T-helper 1 cell treated with Interleukin-12 subunit alpha and Interleukin-12 subunit beta and Interleukin-4 antibody, amounts not matched to agents 30 μg/mL and 1 μg/mL, for 36 hours (primary cell): ENCODE results near the gene PCGF3.
"Not testable (repeated sequence)": the region's sequence is repeated elsewhere in the genome, so short reads cannot be mapped to it uniquely, and the experiment has no call there.

Source experiments
- H3K27ac Mint-ChIP-seq: one replicate; pipeline ENCODE4 v1.8.0; 2021; ENCODE audit warnings: mild to moderate bottlenecking, mixed read lengths
- H3K27me3 Mint-ChIP-seq: one replicate; pipeline ENCODE4 v1.8.0; 2021; ENCODE audit warnings: low read depth, mixed read lengths
- H3K36me3 Mint-ChIP-seq: one replicate; pipeline ENCODE4 v1.8.0; 2021; ENCODE audit warnings: low read depth, mixed read lengths
- H3K4me1 Mint-ChIP-seq: one replicate; pipeline ENCODE4 v1.8.0; 2021; ENCODE audit warnings: low read depth, mixed read lengths
- H3K4me3 Mint-ChIP-seq: one replicate; pipeline ENCODE4 v1.8.0; 2021; ENCODE audit warnings: mild to moderate bottlenecking, moderate library complexity, mixed read lengths
- H3K9me3 Mint-ChIP-seq: one replicate; pipeline ENCODE4 v1.8.0; 2021; ENCODE audit warnings: mixed read lengths

Gene PCGF3

DNA sequence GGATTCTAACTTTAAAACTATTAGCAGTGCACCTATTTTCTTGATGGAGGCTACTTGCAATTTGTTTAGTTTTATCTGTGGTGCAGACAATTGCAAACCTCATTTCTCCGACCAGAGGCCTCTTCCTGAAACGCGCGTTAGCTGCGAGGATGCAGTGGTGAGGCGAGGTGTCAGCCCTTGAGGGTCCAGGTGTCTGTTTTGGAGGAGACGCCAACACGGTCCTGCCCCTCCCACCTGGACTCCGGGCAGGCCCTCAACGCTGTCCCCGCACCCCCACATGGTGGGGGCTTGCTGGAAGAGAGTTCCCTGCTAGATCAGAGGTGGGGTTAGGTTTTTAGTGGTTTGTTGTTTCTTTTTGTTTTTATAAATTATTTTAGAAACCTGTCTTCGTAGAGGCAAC lies 34.4 kb downstream of the PCGF3 start:
- peaks cover 2% of the 10 kb centered on the region for H3K4me1 Mint-ChIP-seq
- H3K27me3 Mint-ChIP-seq, result no peaks in the 10 kb centered on the region
- no peak overlapping the region for H3K4me3 Mint-ChIP-seq
- peaks cover 9% of the 10 kb centered on the region for H3K36me3 Mint-ChIP-seq
- H3K27ac Mint-ChIP-seq, result no peak overlapping the region
- H3K9me3 Mint-ChIP-seq, result no peaks in the 10 kb centered on the region

DNA sequence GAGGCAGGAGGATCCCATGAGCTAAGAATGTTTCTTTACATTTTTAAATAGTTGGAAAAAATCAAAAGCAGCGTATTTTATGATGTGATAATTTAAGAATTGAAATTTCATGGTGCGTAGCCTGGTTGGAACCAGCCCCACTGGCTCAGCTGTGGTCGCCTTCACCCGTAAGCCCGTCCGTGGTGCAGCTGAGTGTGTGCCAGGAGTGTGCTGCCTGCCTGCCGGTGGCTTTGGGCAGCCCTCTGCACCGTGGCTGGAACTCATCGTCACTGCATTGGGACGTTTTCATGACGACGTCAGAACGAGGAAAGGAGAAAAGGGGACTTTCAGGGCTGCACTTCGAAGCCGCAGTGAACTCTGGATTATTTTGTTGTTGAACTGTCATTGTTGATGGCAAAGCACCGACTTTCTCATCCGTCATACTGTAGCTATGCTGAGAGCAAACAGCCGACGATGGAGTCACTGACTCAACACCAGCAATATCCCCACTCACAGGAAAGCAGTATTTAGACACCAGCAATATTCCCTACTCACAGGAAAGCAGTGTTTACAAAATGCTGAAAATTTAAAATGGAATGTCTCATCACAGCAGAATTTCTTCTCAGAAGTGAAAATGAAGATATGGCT lies 35.1 kb downstream of the PCGF3 start:
- H3K27me3 Mint-ChIP-seq, result no peaks in the 10 kb centered on the region
- H3K36me3 Mint-ChIP-seq, result peaks cover 9% of the 10 kb centered on the region
- no peak overlapping the region for H3K4me3 Mint-ChIP-seq
- H3K4me1 Mint-ChIP-seq, result peaks cover 2% of the 10 kb centered on the region
- no peaks in the 10 kb centered on the region for H3K9me3 Mint-ChIP-seq
- H3K27ac Mint-ChIP-seq, result no peak overlapping the region

DNA sequence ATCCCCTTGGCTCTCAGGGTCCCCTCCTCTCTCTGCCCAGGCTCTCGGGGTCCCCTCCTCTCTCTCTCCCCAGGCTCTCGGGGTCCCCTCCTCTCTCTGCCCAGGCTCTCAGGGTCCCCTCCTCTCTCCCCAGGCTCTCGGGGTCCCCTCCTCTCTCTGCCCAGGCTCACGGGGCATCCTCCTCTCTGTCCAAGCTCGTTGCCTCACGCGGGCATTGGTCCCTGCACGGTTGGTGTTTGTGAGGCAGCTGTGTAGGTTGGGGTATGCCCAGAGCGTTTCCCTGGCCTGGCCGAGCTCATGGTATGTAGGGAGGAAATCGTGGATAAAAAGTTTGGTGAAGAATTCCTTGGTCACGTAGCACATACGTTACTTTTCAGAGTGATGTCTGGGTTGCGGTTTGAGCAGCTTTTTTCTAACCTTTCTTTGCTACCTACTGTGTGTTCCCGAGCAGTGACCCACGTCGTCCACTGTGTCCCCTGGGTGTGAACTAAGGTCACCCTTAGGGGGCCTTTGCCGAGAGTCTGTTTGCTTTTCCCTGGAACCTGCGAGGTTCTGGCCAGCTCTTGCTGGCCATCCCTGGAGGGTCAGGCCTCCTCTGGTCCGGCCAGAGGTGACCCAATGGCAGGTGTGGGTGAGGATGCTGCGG lies 36.6 kb downstream of the PCGF3 start:
- Mint-ChIP-seq H3K4me1 (peaks cover 2% of the 10 kb centered on the region), H3K4me3 (no peak overlapping the region), H3K9me3 (no peaks in the 10 kb centered on the region), H3K27me3 (no peaks in the 10 kb centered on the region), H3K27ac (no peak overlapping the region), H3K36me3 (peaks cover 9% of the 10 kb centered on the region)

DNA sequence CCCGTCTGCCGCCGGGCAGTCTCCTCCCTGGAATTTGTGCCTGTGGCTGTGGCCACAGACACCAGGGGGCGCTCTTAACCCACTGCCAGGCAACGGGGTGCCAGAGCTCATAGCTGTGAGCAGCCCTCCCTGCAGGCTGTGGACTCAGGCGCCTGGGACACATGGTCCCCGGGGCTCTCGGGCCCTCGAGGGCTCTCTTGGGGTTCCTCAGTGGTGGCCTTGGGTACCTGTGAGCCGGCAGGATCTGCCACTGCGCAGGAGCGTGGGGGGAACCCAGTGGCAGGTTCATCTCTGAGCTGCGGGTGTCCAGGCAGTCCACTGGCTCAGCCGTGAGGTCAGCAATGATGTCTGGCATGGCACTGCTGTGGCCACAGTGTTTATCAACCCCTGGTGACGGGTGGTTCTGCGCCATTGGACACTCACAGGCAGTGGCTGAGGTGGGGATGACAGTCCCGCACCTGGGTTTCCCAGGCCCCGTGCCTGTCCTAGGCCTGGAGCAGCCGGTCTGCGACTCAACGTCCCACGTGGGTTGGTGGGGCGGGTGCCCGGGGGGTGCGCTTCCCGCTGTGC lies 37.2 kb downstream of the PCGF3 start:
- Mint-ChIP-seq H3K4me3 (no peak overlapping the region), H3K9me3 (no peaks in the 10 kb centered on the region), H3K27ac (no peak overlapping the region), H3K36me3 (peaks cover 6% of the 10 kb centered on the region), H3K4me1 (peaks cover 4% of the 10 kb centered on the region), H3K27me3 (no peaks in the 10 kb centered on the region)

DNA sequence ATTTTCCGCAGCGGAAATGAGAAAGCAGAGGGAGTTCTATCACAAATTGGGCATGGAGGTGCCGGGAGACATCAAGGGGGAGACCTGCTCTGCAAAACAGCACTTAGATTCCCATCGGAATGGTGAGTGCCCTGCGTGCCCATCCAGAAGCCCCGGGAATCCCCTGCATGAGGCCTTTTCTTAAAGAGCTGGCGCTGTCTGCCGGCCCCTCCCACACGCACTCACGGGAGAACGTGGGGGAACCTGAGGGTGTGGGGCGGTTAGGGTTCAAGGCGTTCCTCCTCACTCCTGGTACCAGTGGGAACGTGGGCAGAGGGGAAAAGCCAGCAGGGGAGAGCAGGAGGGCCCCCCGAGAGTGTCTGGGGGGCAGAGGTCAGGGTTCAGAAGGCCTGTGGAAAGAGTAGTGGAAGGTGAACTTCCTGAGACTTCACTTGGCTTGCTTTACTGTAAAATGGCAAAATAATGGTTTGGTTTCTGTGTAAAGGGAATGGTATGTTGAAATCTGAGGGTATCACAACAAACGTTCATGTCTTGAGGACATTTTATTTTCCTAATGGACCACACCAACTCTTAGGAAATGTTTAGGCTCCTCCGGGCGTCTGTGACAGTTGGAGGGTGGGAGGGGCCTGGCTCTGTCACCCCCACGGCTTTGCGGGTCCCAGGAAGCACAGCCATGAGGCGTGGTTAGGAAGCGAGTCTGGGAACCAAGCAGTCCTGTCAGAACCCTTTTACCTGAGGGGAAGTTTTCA lies 38.0 kb downstream of the PCGF3 start:
- Mint-ChIP-seq H3K4me3 (no peak overlapping the region), H3K9me3 (no peaks in the 10 kb centered on the region), H3K4me1 (peaks cover 5% of the 10 kb centered on the region), H3K27ac (no peak overlapping the region), H3K27me3 (no peaks in the 10 kb centered on the region), H3K36me3 (peaks cover 5% of the 10 kb centered on the region)

DNA sequence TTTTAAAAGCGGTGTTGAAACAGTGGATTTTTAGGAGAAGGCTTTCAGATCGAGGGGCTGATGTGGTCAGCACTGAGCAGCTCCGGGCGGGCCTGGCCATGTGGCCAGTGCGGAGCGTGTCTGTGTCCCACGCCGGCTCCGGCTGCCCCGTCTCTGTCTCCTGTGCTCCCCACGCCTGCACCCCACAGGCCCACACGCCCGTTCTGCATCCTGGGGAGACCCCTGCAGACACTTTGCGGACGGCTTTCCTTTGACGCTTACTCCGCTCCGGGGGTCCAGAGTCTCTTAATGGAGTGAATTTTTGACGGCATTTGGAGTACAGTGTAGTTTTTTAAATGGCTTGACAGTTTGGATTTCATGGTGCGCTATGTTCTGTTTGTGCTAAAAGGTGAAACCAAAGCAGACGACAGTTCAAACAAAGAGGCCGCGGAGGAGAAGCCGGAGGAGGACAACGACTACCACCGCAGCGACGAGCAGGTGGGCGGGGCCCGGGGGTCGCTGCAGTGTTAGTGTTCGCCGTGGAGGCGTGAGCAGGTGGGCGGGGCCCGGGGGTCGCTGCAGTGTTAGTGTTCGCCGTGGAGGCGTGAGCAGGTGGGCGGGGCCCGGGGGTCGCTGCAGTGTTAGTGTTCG lies 38.7 kb downstream of the PCGF3 start:
- Mint-ChIP-seq H3K4me3 (no peak overlapping the region), H3K4me1 (peaks cover 5% of the 10 kb centered on the region), H3K36me3 (peaks cover 7% of the 10 kb centered on the region), H3K27ac (no peak overlapping the region), H3K9me3 (no peaks in the 10 kb centered on the region), H3K27me3 (no peaks in the 10 kb centered on the region)

DNA sequence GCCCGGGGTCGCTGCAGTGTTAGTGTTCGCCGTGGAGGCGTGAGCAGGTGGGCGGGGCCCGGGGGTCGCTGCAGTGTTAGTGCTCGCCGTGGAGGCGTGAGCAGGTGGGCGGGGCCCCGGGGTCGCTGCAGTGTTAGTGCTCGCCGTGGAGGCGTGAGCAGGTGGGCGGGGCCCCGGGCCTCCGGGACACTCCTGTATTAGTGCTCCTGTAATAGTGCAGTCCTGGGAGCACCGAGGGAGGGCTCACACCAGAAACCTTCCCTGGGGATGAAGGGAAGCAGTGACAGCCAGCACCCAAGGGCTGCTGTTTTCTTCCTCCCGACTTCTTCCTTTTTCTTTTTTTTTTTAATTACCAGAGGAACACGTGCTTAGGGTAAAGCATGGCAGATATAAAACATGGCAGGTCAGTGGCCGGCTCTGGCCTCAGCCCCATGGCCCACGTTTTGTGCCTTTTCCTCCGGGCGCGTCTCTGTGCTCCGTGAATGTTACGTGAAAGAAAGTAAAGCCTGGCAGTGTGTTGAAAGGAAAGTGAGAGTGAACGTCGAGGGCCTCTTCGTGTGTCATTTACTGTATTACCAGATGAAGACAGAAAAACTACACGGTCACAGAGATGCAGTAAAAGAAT lies 42.0 kb downstream of the PCGF3 start:
- Mint-ChIP-seq H3K27me3 (no peaks in the 10 kb centered on the region), H3K27ac (no peak overlapping the region), H3K4me3 (no peak overlapping the region), H3K9me3 (no peaks in the 10 kb centered on the region), H3K36me3 (peaks cover 16% of the 10 kb centered on the region), H3K4me1 (peaks cover 5% of the 10 kb centered on the region)

DNA sequence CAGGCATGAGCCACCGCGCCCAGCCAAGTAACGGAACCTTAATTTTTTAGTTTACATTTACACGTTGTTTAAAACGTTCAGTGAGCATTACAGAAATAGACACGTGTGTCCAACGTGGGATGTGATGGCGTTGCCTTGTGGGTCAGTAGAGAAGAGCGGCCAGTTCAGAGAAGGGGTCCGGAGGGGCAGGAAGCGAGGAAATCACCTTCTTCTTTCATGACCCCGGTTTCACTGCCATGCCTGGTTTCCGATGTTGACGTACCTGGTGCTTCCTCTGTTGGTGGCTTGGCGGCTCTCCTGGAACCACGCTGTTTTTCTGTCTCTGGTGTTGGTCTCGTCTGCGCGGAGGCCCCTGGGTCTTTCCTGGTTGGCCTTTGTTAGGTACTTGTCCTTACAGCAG lies 42.8 kb downstream of the PCGF3 start:
- no peak overlapping the region for H3K4me3 Mint-ChIP-seq
- peaks cover 5% of the 10 kb centered on the region for H3K4me1 Mint-ChIP-seq
- H3K9me3 Mint-ChIP-seq, result no peaks in the 10 kb centered on the region
- peaks cover 16% of the 10 kb centered on the region for H3K36me3 Mint-ChIP-seq
- no peaks in the 10 kb centered on the region for H3K27me3 Mint-ChIP-seq
- H3K27ac Mint-ChIP-seq, result no peak overlapping the region

DNA sequence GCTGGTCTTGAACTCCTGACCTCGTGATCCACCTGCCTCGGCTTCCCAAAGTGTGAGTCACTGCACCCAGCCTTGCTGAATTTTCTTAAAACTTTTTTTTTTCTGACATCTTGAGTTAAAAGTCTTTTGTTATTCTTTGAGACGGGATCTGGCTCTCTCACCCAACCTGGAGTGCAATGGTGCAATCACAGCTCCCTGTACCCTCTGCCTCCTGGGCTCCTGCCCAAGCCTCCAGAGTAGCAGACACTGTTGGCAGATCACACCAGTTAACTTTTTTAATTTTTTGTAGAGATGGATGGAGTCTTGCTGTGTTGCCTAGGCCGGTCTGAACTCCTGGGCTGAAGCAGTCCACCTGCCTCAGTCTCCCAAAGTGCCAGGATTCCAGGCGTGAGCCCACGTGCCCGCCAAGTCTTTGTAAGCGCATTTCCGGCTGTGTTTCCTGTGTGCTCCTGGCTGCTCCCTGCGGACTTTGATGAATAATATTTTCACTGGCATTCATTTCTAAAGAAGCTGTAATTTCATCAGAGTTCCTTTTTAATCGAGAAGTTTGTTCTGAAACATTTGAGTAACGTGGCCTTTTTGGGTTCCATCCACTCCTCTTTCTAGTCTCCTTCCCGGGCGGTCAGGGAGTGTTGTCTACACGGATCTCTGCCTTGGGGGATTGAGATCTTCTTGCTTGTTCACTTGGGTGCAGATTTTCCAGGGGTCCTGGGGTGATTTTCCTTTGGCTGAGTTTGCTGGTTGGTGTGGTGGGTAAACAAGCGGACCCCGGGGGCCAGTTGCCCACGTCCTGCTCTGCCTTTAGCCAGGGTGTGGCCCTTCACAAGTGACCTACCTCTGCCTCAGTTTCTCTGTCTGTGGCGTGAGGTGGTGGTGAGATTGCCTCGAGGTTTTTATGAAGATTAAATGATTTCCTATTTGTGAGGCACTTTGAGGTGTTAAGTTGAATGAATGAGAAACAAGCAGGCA lies 44.4 kb downstream of the PCGF3 start:
- no peaks in the 10 kb centered on the region for H3K9me3 Mint-ChIP-seq
- peaks cover 3% of the 10 kb centered on the region for H3K4me1 Mint-ChIP-seq
- H3K36me3 Mint-ChIP-seq, result peaks cover 14% of the 10 kb centered on the region
- H3K4me3 Mint-ChIP-seq, result no peak overlapping the region
- no peak overlapping the region for H3K27ac Mint-ChIP-seq
- H3K27me3 Mint-ChIP-seq, result no peaks in the 10 kb centered on the region

DNA sequence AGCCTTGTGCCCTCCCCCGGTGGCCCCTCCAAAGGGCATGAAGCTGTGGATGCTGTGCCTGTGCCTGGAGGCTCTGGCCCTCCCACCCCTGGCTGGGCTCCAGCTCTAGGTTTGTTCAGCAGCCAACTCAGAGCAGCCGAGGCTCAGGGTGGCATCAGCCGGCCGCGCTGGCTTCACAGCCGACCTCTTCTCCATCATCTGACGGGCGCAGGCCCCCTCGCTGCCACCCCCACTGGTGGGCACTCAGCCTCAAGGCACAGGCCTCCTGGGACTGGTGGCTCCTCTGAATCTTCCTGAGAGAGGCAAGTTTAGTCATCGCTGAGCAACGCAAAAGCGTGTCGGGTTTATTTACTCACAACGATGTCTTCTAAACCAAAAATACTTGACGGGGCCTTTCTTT lies 46.0 kb downstream of the PCGF3 start:
- Mint-ChIP-seq H3K36me3 (peaks cover 14% of the 10 kb centered on the region), H3K4me3 (no peak overlapping the region), H3K27ac (no peak overlapping the region), H3K27me3 (no peaks in the 10 kb centered on the region), H3K4me1 (peaks cover 3% of the 10 kb centered on the region), H3K9me3 (no peaks in the 10 kb centered on the region)

DNA sequence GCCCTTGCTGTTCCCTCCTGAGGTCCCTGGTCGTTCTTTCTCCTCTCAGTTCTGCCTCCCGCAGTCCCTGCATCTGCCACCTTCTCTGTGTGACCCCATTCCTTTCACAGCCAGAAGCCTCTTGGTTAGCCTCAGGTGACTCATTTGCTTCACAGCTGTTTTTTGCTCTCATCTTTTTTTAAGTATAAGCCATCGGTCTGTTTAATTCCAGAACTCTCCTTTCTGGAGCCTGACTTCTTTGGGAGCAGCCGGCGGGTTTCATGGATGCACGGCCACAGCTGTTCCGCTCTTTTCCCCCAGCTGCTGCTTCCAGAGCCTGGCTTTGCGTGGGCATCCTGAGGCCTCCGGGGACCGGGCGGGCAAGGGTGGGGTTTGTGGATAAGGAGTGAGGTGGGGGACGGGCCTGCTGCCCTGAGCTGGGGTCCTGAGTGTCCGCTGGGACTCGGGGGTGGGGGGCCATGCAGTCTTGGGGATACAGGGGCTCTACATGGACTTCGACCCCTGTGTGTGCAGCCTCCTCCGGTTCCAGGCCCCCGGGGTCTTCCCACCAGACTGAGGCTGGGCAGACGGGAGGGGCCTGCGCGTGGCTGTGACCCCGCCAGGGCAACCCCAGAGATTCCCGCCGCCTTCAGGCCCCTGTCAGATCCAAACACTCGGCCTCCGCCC lies 46.7 kb downstream of the PCGF3 start:
- no peak overlapping the region for H3K27ac Mint-ChIP-seq
- H3K4me3 Mint-ChIP-seq, result no peak overlapping the region
- peaks cover 14% of the 10 kb centered on the region for H3K36me3 Mint-ChIP-seq
- no peaks in the 10 kb centered on the region for H3K9me3 Mint-ChIP-seq
- H3K4me1 Mint-ChIP-seq, result peaks cover 3% of the 10 kb centered on the region
- no peaks in the 10 kb centered on the region for H3K27me3 Mint-ChIP-seq

DNA sequence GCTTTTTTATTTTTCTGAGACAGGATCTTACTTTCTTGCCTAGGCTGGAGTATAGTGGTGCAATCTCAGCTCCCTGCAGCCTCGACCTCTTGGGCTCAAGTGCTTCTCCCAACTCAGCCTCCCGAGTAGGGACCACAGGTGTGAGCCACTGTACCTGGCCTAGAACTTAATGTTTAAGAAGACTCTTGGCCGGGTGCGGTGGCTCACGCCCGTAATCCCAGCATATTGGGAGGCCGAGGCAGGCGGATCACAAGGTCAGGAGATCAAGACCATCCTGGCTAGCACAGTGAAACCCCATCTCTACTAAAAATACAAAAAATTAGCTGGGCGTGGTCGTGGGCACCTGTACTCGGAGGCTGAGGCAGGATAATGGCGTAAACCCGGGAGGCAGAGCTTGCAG lies 47.6 kb downstream of the PCGF3 start:
- H3K9me3 Mint-ChIP-seq, H3K27me3 Mint-ChIP-seq, H3K4me3 Mint-ChIP-seq, H3K27ac Mint-ChIP-seq, H3K4me1 Mint-ChIP-seq: not testable (repeated sequence)
- H3K36me3 Mint-ChIP-seq, result peaks cover 14% of the 10 kb centered on the region
